Activated CD4-positive, alpha-beta memory T cell treated with anti-CD3 and anti-CD28 coated beads for 36 hours (primary cell): ENCODE data around the gene OSM. TPM values are rescaled to one million over a fixed set of nuclear protein-coding genes. Genes with fewer than 3 reads are reported as not detected.
"Not testable (repeated sequence)": the region's sequence is repeated elsewhere in the genome, so short reads cannot be mapped to it uniquely, and the experiment has no call there.

Experiments
- CTCF ChIA-PET: fragments of 350-600 bp; sonication (Branson Sonifier 250); formaldehyde crosslinking; loops from one replicate; lab custom pipeline; 2021; ENCODE audit warnings: antibody characterized with exemption, inconsistent platforms; lab: Charles Lee
- POLR2A ChIA-PET: fragments of 350-600 bp; sonication (Branson Sonifier 250); formaldehyde crosslinking; loops from one replicate; lab custom pipeline; 2021; ENCODE audit warnings: antibody characterized with exemption; lab: Charles Lee
- DNase-seq: peaks from one replicate; pipeline ENCODE4 v3.0.0-alpha.2; 2020
- H3K27ac Mint-ChIP-seq: one replicate; pipeline ENCODE4 v1.8.0; 2021; ENCODE audit warnings: mixed read lengths
- H3K27me3 Mint-ChIP-seq: one replicate; pipeline ENCODE4 v1.8.0; 2021; ENCODE audit warnings: mixed read lengths
- H3K36me3 Mint-ChIP-seq: one replicate; pipeline ENCODE4 v1.8.0; 2021; ENCODE audit warnings: mixed read lengths
- H3K4me1 Mint-ChIP-seq: one replicate; pipeline ENCODE4 v1.8.0; 2021; ENCODE audit warnings: low read depth, mixed read lengths
- H3K4me3 Mint-ChIP-seq: one replicate; pipeline ENCODE4 v1.8.0; 2021; ENCODE audit warnings: mild to moderate bottlenecking, mixed read lengths
- H3K9me3 Mint-ChIP-seq: one replicate; pipeline ENCODE4 v1.8.0; 2021; ENCODE audit warnings: mixed read lengths
- intact Hi-C: fragments of 100-400 bp; cut with micrococcal nuclease; formaldehyde crosslinking; loops from one replicate; pipeline ENCODE4 v1.15.1; 2023
- total RNA-seq, 2 experiments: library from RNA; stranded (reverse); gene quantifications; one replicate each; pipeline ENCODE4 v1.2.3, GENCODE V29; 2021

OSM gene
- total RNA-seq, 2 experiments from 2014 or later = 39.6 to 41.2 TPM

DNA sequence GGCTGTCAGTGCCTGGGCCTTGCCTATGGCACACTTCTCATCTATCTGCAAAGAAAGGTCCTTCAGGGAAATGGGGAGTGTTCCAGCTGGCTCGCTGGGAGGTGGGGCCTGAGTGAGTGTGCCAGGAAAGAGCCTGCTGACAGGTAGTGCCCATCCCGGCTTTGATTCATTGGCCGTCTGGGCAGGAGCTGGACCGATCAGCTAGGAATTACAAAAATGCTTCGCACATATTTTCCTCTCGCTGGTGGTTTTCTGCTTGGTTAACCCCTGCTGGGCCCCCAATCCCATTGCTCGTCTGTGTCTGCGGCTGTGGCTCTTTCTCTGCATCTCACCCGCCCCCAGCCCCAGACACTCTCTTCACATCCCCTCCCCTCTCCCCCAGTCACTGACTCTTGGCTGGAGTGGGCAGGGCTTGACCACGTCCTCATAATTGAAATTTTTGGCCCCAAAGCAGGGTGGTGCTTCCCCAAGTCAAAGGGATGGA lies 30.9 kb downstream of the OSM start:
- CTCF ChIA-PET = no interaction called here
- no peak overlapping the region for H3K27ac Mint-ChIP-seq
- H3K27me3 Mint-ChIP-seq = no peaks in the 10 kb centered on the region
- H3K36me3 Mint-ChIP-seq = peaks cover 4% of the 10 kb centered on the region
- no peak overlapping the region for H3K4me3 Mint-ChIP-seq
- no peak for DNase-seq
- H3K9me3 Mint-ChIP-seq = no peaks in the 10 kb centered on the region
- POLR2A ChIA-PET = interaction anchor here (1.1 kb wide), 1 partner anchor 13 kb away, joined by 3 read pairs; no protein-coding TSS in a partner anchor
- H3K4me1 Mint-ChIP-seq = peaks cover 5% of the 10 kb centered on the region
- intact Hi-C loops = no loop called here

DNA sequence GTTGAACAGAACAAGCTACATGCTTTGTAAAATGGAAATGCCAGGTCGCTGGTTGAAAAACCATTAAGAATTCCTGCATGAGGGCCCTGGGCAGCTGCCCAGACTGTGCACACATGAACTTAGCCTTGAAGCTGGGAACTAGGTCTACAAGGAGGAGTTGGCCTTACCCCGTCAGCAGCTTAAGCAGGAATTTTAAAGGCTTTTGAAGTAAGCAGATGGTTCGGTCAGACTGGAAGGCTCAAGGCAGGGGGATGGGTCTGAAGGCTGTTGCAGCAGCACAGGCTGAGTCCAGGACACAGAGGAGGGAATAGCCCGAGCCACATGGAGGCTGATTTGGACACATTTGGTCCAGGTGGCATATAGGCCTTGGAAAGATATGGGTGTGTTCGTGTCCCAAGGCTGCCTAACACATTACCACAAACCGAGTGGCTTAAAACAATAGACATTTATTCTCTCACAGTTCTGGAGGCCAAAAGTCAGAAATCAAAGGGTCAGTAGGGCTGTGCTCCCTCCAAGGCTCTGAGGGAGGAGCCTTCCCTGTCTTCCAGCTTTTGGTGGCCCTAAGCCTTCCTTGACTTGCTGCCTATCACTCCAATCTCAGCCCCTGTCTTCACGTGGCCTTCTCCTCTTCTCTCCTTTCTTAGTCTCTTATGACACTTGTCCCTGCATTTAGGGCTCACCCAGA lies 31.7 kb downstream of the OSM start:
- POLR2A ChIA-PET = interaction anchor here (1.1 kb wide), 1 partner anchor 12 kb away, joined by 3 read pairs; no protein-coding TSS in a partner anchor

DNA sequence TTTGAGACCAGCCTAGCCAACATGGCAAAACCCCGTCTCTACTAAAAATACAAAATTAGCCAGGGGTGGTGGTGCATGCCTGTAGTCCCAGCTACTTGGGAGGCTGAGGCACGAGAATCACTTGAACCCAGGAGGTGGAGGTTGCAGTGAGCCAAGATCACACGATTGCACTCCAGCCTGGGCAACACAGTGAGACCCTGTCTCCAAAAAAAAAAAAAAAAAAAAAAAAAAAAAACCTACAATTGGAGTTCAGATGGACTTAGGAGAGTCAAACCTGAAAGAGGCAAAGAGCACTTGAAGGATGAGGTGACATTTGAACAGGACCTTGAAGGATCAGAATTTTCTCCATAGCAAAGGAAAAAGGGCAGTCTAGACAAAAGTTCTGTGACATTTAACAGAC lies 32.3 kb downstream of the OSM start:
- H3K9me3 Mint-ChIP-seq, H3K27ac Mint-ChIP-seq, H3K36me3 Mint-ChIP-seq, H3K4me3 Mint-ChIP-seq, DNase-seq, intact Hi-C loops, H3K27me3 Mint-ChIP-seq, POLR2A ChIA-PET, H3K4me1 Mint-ChIP-seq, CTCF ChIA-PET: not testable (repeated sequence)

More for the DNA sequence above, 31.7 kb downstream of the OSM start:
- Mint-ChIP-seq H3K4me3 (no peak overlapping the region), H3K27ac (no peak overlapping the region), H3K4me1 (peaks cover 2% of the 10 kb centered on the region), H3K27me3 (no peaks in the 10 kb centered on the region), H3K9me3 (no peaks in the 10 kb centered on the region), H3K36me3 (no peaks in the 10 kb centered on the region)
- no peak for DNase-seq
- CTCF ChIA-PET = no interaction called here
- intact Hi-C loops = no loop called here

DNA sequence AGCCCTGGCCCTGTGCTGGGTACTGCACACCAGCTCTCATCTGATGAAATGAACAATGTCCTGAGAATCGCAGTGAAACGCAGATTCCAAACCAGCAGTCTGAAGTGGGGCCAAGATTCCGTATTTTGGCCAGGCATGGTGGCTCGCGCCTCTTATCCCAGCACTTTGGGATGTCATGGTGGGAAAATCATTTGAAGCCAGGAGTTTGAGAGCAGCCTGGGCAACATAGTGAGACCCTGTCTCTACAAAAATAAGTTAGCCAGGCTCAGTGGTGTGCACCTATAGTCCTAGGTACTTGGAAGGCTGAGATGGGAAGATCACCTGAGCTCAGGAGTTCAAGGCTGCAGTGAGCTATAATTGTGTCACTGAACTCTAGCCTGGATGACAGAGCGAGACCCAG lies 33.1 kb downstream of the OSM start:
- no peak overlapping the region for H3K27ac Mint-ChIP-seq

DNA sequence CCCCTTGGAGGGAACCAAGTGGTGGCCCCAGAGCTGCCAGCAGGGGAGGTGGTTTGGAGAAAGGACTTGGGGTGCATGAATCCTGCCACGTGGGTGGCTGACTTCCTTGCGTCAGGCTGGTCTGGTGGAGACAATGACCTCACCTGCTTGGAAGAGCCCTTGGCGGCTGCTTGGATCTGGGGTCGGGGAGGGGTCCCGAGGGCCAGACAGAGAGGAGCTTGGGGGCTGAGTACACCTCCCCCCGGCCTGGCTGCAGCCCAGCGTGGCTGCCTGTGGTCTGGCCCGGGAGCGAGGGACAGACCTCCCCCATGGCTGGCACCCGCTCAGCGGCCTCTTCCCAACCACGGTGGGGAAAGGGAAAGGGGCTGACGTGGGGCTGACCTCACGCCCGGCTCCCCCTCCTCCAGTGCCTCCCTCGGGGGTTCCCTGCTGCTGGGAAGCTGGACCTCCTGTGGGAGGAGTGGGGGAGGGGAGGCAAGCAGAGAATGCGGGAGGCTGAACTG lies 33.9 kb downstream of the OSM start:
- intact Hi-C loops = no loop called here
- CTCF ChIA-PET = interaction anchor here (0.7 to 1.3 kb wide), 2 partner anchors 23 to 125 kb away, joined by 3 read pairs; no protein-coding TSS in a partner anchor
- Mint-ChIP-seq H3K4me1 (peaks cover 6% of the 10 kb centered on the region), H3K27me3 (no peaks in the 10 kb centered on the region), H3K27ac (no peak overlapping the region), H3K36me3 (no peaks in the 10 kb centered on the region), H3K4me3 (no peak overlapping the region), H3K9me3 (no peaks in the 10 kb centered on the region)
- POLR2A ChIA-PET = no interaction called here
- no peak for DNase-seq

More for the DNA sequence above, 33.1 kb downstream of the OSM start:
- Mint-ChIP-seq H3K4me3 (no peak overlapping the region), H3K4me1 (peaks cover 2% of the 10 kb centered on the region), H3K9me3 (no peaks in the 10 kb centered on the region), H3K36me3 (no peaks in the 10 kb centered on the region), H3K27me3 (no peaks in the 10 kb centered on the region)
- no peak for DNase-seq
- intact Hi-C loops = no loop called here
- ChIA-PET POLR2A (no interaction called here), CTCF (interaction anchor here (1.3 kb wide), 1 partner anchor 125 kb away, joined by 3 read pairs; no protein-coding TSS in a partner anchor)

DNA sequence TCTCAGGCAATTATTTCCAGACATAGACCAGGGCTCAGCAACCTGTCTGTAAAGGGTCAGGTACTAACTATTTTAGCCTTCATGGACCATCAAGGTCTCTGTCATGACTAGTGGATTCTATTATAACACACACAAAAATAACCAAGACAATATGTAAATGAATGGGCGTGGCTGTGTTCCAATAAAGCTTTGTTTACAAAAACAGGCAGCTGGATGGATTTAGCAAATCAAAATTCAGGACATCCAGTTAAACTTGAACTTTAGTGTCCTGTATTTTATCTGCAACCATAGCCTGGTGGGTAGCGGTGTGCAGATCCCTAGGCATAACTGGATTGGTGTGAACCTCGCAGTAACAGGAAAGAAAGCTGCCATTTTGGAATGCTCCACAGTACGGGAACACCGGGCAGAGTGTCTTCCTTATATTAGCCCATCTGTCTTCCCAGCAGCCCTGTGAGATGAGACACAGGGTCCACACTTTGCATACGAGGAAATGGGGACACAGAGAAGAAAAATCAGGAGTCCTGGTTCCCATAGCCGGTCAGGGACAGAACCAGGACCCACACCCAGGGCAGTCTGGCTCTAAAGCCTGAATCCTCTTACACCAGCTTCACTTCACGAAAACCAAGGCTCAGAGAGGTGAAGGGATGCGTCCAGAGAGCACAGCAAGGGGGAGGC lies 35.7 kb downstream of the OSM start:
- no peak overlapping the region for H3K27ac Mint-ChIP-seq
- no peaks in the 10 kb centered on the region for H3K27me3 Mint-ChIP-seq
- H3K4me3 Mint-ChIP-seq = no peak overlapping the region
- CTCF ChIA-PET = no interaction called here
- DNase-seq = no peak
- no peaks in the 10 kb centered on the region for H3K36me3 Mint-ChIP-seq
- H3K4me1 Mint-ChIP-seq = peaks cover 11% of the 10 kb centered on the region
- H3K9me3 Mint-ChIP-seq = no peaks in the 10 kb centered on the region
- POLR2A ChIA-PET = no interaction called here
- intact Hi-C loops = no loop called here

DNA sequence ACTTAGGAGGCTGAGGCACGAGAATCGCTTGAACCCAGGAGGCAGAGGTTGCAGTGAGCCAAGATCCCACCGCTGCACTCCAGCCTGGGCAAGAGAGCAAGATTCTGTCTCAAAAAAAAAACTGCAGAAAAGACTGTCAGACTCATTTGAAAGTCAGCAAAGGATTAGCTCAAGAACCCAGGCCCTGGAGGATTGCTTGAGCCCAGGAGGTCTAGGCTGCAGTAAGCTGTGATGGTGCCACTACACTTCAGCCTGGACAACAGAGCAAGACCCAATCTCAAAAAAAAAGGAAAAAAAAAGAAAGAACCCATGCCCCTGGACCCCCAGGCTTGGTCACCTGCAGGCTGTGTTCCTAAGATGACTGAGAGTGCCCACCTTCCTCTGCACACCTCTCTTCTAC lies 36.3 kb downstream of the OSM start:
- no peaks in the 10 kb centered on the region for H3K27me3 Mint-ChIP-seq
- peaks cover 14% of the 10 kb centered on the region for H3K4me1 Mint-ChIP-seq
- no peak overlapping the region for H3K4me3 Mint-ChIP-seq
- no peaks in the 10 kb centered on the region for H3K36me3 Mint-ChIP-seq
- H3K27ac Mint-ChIP-seq = no peak overlapping the region
- no peak for DNase-seq
- intact Hi-C loops = no loop called here
- ChIA-PET CTCF (no interaction called here), POLR2A (no interaction called here)
- no peaks in the 10 kb centered on the region for H3K9me3 Mint-ChIP-seq

DNA sequence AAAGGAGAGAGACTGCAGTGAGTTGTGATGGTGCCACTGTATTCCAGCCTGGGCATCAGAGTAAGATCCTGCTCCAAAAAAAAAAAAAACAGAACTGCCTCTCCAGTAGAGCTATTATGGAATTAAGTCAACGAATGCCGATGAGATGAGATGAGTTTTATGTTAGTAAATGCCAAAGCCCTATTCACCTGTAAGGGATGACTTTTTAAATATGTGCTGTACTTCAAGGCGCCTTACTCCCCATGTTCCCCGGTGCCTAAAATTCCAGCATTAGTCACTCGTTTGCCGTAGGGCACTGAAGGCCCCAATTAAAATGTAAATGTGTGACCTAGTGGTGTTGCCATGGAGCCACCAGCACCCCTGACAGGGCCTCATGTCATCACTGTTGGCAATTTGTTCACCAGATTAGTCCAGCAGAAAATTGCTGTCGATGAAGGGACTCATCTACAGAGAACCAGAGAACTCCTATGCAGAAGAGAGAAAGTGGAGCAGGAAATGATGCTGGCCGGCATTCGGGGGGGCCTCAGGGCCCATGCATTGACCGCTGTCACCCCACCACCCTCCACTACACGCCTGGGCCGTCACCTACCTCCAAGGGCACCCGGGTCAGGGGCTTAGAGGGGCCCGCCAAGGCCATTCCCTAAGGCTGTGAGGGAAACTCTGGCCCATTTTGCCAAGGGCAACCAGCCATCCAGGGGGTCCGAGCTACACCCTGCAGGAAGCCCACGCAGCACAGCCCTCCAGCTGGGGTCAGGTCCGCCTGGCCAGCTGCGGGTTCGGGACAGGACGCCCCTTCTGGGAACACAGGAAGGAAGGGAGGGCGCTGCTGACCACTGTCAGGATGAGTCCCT lies 37.9 kb downstream of the OSM start:
- ChIA-PET CTCF (no interaction called here), POLR2A (no interaction called here)
- H3K27ac Mint-ChIP-seq = no peak overlapping the region
- H3K4me3 Mint-ChIP-seq = no peak overlapping the region
- no peaks in the 10 kb centered on the region for H3K27me3 Mint-ChIP-seq
- no peaks in the 10 kb centered on the region for H3K36me3 Mint-ChIP-seq
- intact Hi-C loops = no loop called here
- H3K9me3 Mint-ChIP-seq = no peaks in the 10 kb centered on the region
- no peak for DNase-seq
- H3K4me1 Mint-ChIP-seq = peaks cover 25% of the 10 kb centered on the region

DNA sequence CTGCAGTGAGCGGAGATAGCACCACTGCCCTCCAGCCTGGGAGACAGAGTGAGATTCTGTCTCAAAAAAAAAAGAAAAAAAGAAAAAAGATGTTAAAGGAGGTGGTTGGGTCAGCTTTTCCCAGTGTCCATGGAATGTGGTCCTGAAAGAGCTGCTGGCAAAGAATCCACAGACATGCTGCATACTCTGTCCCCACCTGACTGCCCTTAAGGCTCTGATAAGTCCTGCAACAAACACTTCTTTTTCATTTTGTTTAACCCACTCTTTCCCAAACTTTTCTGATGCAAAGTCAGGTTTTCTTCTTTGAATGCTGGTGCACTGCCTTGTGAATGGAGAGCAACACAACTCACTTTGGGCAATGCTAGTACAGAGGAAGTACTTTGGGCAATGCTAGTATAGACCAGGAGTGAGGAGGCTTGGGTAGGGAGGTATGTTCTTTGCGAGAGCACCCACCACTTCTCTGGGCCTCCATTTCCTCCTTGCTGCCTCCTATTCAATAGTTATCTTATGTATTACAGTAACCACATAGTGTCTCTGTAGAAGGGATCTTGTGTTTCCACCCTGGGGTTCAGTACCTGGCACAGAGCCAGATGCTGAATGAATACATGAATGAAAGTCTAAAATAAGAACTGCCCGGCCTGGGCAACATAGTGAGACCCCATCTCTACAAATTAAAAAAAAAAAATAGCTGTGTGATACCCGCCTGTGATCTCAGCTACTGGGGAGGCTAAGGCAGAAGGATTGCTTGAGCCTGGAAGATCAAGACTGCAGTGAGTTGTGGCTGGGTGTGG lies 39.0 kb downstream of the OSM start:
- ChIA-PET CTCF (no interaction called here), POLR2A (no interaction called here)
- Mint-ChIP-seq H3K4me1 (peaks cover 36% of the 10 kb centered on the region), H3K9me3 (no peaks in the 10 kb centered on the region), H3K27me3 (no peaks in the 10 kb centered on the region), H3K27ac (no peak overlapping the region), H3K4me3 (no peak overlapping the region), H3K36me3 (no peaks in the 10 kb centered on the region)
- intact Hi-C loops = no loop called here
- no peak for DNase-seq

DNA sequence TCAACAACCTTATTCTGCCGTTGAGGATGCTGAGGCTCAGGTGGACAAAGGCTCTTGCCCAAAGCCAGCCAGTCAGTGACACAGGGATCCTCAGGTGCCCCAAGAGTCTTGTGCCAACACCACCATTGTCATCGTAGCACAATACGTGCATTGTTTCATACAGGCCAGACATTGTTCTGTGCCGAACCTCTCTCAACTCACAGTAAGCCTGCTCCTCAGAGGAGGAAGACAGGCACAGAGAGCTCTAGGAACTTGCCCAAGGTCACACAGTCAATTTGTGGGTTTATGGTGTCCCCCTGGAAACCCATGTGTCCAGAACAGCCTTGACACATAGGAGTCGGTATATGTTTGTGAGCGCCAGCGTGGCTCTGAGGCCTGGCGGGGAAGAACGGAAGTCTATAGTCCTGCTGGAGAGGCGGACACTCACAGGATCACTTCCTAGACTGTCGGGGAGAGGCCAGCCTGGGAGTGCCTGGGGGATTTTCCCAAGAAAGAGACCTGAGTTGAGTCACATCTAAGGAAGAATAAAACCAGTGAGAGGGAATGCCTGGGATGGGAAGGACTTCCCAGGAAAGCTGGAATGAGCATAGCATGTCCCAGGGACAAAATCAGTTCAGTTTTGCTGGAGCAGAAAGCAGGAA lies 40.3 kb downstream of the OSM start:
- Mint-ChIP-seq H3K27ac (no peak overlapping the region), H3K9me3 (no peaks in the 10 kb centered on the region), H3K4me3 (no peak overlapping the region), H3K4me1 (peaks cover 49% of the 10 kb centered on the region), H3K36me3 (no peaks in the 10 kb centered on the region), H3K27me3 (no peaks in the 10 kb centered on the region)
- no peak for DNase-seq
- ChIA-PET POLR2A (no interaction called here), CTCF (interaction anchor here (1.0 kb wide), 1 partner anchor 37 kb away, joined by 3 read pairs; no protein-coding TSS in a partner anchor)
- intact Hi-C loops = no loop called here
